HG03442 (cell line): Measurements from ENCODE around the gene REPS1.
A peak's percentile ranks its signal among the peaks of the same experiment; 100 is the strongest.
"Not testable (repeated sequence)": the region's sequence is repeated elsewhere in the genome, so short reads cannot be mapped to it uniquely, and the experiment has no call there.

ENCODE experiments used
- ATAC-seq: cut with Tn5 transposase; IDR thresholded peaks from one replicate; pipeline ENCODE4 v1.9.1; 2021; ENCODE audit warnings: mild to moderate bottlenecking, moderate library complexity; ENCODE audit not compliant: unreplicated experiment

The REPS1 gene

DNA sequence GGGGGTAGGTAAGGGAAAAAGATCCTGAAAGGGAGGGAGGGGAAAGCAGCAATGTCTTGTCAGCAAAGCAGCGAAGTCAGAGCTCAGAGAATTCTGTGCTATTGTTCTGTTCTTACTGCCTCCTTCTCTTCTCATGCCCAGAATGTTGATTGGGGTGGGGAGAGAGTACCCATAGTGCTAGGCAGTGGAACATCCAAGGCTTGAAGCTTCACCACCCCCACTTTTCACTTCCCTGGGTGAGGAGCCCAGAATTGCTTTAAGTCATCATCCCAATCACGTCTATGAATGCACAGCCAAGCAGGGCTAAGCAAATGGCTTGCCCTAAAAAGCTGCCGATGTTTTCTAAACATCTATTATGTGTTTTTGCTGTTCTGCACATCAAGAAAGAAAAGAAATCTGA, 16.5 kb downstream of the REPS1 start:
- no peak for ATAC-seq

DNA sequence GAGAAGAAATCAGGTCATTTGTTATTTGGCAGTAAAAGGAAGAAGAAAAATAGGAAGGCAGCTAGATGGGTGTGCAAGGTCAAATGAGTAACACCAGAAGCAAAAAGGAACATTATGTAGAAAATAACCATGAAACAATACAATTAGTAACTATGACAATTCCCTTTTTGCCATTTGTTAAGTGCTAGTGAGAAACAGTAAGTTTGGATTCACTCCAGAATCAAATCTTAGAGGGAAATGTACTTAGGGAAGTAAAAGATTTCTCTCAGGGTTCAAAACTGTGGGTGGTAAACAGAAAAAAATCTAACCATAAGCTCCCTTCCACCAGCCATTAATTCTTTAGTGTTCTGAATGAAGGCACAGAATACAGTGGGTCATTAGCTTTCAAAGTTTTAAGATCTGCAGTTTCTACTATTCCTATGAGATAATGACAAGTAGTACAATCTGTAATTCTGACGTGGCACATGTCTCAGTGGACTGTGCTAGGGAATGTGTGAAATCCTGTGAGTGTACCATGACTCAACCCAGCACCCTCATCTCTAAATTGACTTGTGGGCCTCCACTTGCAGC, 17.1 kb downstream of the REPS1 start:
- ATAC-seq = peak; percentile 78

DNA sequence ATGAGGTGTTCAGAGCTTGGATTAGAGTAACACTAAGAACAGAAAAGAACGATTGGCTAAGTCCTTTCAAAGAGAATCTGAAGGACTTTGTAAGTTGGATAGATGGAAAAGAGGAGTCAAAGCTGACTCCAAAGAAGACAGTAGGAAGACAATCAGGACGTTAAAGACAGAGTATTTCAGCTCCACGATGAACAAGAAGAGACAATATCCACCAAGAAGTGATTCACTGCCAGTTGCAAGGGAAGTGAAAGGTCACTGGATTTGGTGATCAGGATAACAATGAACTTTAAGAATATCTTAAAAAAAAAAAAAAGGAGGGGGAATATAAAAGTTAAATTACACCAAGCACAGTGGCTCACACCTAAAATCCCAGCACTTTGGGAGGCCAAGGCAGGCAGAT, 17.9 kb downstream of the REPS1 start:
- no peak for ATAC-seq

DNA sequence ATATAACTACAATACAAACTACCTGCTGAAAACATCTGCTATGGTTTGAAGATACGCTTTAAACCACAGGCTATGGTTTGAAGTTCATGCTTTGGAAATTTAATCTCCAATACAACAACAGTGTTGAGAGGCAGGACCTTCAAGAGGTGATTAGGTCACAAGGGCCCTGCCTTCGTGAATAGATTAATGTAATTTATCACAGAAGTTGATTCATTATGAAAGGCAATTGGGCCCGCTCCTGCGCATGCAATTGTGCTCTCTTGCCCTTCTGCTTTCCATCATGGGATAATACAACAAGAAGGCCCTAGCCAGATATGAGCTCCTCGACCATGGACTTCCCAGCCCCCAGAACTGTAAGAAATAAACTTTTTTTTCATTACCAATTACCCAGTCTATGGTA, 21.2 kb downstream of the REPS1 start:
- no peak for ATAC-seq

DNA sequence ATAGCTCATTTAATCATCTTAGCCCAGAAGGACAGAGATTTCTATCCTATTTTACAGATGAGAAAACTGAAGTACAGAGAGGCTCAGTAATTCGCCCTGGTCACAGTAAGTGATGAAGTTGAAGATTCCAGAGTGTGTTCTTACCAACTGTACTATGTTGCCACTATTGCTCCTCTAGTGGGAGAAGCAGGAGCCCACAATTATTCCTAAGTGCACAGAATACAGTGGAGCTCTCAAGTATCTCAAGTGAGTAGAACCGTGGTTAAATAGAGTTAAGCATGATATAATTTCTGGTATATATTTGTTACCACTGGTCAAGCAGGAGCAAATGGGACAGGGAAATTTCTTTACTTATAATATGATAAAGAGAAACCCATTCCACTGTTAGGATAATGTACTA, 22.1 kb downstream of the REPS1 start:
- no peak for ATAC-seq

DNA sequence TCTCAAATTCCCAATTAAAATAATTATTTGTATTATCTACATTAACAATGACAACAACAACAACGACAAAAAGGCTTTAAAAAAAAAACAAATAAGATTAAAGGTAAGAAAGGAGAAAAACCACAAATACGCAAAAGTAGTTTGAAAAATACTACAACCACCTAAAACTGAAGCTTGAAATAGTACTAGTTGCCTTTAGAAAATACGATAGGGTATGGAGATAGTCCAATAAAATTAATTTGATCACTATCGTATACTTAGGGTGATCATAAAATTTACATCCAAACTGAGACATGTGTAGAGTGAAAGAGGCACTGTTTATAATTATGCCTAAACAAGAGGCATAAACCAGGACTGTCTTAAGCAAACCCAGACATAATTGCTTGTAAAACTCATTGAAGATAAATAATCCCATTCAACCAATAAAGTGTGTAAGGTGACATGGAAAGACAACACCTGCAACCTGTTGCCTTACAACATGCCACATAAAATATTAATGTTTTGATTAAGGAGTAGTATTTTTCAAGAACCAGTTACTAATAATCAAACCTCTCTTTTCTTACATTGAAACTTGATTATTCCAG, 22.7 kb downstream of the REPS1 start:
- no peak for ATAC-seq

DNA sequence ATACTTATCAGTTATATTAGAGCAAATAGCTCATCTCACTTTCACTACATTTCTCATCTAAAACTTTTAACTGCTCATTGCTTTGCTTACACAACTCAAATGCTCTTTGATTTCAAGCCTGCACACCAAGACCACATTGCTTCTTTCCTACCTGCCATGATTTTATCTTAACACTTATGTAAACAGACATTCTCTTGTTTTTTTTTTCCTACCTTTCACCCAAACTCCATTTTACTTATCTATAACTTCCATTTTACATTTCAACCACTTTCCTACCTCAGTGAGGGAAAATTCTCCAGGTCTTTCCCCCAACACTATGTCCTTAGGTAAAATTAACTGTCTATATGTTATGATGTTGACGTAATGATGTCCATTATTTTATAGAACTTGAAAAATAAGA, 24.0 kb downstream of the REPS1 start:
- no peak for ATAC-seq

DNA sequence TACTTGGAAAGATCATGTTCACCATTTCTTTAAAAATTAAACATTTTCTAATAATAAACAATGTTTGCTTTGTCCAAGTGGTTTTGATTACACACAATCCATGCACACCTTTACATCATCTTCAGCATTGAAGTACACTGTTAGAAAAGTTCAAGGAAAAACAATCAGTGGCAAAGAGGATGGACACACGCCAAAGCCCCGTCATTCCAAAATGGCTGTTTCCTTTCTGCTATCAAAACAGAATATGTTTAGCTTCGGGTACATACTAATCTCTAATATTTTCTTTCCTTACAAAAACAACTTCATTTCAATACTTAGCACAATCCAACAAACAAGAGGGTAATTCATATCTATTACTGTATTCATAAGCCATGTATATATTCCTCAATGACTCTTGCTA, 24.5 kb downstream of the REPS1 start:
- no peak for ATAC-seq

DNA sequence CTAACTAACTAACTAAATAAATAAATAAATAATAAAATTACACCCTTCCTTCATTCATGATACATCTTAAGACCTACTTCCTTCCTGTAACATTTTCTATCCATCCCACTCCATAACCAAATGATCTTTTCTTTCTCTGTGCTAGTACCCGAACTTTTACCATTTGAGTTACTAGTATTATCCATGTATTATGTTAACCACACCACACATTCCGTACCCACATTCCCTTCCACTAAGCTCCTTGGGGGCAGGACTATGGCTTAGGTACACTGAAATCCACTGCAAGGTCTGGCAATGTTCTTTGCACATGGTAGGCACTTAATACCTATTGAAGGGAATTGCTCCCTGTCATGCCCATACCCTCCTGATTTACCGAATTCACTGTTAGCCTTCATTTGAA, 24.9 kb downstream of the REPS1 start:
- ATAC-seq = no peak

DNA sequence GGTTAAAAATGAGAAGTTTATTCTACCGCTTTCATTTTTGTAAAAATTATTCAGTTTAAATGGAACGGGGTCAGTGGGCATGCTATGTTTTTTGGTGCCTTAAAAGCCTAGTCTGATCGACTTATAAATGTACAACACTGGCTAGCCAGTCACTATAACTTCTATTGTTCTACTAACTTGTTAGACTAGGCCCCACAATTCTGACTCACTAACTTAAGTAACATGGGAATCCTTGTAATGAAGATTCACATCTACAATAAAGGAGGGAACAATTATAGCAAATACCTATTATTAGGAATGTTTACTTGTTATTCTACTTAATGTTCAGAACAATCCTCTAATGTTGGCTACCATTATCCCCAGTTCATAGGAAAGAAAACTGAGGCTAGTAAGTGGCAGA, 28.5 kb downstream of the REPS1 start:
- no peak for ATAC-seq

DNA sequence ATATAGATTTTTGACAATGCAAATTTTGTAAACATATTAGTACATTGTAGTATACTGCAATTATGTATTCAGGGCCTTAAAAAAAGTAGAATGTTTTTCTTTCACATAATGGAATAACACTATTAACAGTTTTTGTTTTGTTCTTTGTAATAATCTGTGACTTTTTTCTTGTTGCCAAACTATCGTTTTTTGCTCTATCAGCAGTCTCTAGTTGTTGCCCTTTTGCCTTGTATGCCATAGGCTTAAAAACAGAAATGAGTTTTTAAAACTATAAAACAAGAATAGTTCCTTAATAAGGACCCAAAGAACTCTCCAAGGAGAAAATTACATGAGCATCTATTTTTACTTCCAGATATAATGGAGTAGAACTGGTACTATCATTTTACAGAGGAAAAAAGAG, 29.5 kb downstream of the REPS1 start:
- ATAC-seq = no peak

DNA sequence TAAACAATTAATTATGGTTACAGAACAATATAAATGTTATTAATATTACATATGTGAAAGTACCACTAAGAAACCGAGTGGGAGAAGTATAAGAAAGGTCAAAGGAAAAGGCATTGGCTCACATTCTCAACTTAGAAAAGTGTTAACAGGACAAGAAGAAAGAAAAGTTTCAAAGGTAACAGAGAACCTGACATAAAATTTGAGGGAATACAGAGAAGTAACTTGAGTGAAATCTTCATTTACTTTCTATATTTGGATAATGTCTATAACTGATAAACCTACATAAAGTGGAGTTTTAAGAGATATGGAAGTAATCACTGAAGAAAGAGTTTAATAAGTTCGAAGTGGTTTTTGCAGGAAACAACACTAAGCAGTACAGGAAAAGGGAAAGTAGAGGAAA, 30.1 kb downstream of the REPS1 start:
- no peak for ATAC-seq

DNA sequence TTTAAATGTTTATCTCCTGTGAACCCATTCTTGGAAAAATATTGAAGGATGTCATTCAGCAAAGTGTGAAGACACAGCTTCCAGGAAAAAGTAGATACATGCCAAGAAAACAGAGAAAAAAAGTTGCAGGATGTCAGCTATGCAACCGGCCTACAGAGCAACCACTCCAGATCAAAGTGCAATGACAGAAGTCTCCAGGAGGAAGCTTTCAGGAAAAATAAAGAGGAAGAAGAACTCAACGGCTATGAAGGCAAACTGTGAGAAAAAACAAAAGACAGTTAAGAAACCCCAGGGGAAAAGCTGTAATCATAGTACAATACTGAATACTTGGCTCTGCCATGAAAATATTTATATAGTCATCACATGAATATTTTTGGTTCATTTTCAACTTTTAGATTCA, 30.6 kb downstream of the REPS1 start:
- ATAC-seq = no peak

DNA sequence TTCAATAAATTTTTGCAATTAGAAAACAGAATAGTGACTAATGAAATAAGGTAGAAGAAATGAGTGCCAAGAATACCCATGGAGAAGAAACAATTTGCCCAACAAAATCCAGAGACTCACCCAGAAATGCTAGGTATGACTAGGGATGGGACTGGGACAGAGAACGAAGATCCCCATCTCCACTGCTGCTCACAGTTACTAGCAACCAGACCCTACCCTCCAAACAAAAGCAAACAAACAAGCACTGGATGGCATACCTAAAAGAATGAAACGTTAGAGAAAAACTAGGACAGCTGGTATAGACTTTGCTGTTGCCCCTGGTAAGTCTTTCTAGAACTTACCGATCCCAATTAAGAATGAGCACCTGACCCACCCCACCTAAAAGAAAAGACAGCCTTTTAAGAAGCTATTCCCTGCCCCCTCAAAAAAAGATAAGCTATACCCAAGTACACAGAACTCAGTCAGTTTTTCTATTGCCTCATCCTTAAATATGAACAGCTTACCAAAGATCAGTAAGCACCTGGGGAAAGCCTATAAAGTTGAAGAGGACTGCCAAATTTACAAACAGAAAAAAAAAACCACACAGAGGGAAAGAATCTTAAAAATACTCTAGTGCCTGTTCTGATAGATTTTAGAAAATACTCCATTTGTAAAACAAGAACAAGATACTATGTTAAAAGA, 31.7 kb downstream of the REPS1 start:
- no peak for ATAC-seq

DNA sequence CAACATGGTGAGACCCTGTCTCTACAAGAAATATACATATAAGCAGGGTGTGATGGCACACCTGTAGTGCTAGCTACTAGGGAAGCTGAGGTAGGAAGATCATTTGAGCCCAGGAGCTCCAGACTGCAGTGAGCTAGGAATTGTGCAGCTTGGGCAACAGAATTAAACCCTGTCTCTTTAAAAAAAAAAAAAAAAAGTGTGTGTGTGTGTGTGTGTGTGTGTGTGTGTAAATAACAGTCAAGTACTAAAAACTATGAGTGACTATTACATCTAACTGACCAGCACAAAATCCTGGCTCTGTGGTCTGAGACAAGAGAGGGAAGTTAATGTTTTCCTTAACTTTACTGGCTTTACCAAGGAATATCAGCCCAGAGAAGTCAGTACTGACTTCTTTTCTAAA, 32.8 kb downstream of the REPS1 start:
- no peak for ATAC-seq

DNA sequence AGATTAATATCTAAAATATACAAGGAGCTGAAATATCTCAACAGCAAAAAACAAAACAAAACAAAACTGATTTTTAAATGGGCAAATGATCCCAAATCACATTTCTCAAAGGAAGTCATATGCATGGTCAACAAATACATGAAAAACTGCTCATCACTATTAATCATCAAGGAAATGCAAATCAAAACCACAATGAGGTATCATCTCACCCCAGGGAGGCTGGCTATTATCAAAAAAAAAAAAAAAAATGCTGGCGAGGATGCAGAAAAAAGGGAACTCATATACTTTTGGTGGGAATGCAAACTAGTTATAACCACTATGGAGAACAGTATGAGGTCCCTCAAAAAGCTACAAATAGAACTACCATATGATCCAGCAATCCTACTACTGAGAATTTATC, 34.6 kb downstream of the REPS1 start:
- no peak for ATAC-seq

DNA sequence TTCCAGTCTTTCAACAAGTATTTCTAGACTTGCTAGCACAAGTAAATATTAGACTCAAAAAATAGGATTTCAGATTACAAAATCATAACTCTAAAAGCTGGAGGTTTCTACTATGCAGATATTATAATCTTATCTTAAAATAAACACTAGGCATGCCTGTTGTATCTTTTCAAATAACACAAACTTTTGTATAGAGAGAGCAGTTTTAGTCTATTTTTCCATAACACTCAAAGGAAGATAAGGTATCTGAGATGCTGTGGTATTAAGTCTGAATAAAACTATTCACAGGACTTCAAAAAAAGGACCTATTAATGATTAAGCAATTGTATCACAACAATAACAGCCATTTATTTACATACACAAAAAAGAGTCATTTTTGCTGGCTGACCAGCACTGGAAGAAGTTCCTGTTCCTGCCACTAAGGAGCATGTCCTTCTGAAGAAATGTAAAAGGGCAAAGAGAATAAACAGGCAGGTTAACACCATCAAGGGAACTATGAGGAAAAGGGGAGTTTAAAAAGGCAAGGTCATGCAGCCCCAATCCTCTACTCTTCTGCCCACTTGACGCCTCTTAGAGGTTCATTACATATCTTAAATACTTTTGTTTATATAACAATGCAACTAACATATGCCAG, 39.4 kb downstream of the REPS1 start:
- no peak for ATAC-seq

DNA sequence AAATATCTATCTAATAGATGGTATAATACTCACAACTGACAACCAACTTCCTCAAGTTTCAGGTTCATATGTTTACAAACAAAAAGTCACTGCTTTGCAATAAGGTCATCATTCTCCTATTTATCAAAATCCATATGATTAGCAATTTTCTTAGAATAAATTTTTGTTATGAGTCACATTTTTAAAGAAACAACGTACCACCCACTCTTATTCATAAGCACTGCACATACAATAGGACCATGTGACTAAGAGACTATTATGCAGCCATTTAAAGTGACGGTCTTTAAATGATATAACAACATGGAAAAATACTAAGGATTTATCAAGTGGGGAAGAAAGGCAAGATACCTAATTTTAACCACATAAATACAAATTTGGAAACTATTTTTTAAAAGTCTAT, 40.0 kb downstream of the REPS1 start:
- ATAC-seq = no peak

DNA sequence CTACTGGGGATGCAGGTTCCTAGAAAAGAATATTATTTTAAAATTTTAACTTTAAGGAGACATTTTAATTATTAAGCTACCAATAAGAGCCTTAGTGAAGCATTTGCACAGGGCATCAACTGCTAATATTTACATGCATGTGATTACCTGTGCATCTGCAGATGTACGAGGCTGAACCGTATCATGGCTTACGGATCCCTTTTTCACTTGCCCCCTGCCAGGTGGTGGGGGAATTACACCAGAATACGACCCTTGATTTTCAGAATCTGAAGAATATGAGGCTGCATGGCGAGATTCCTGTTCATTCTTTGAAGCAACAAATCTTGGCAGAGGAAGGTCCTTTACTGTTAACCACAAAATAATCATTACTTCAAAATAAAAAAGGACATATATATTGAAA, 42.7 kb downstream of the REPS1 start:
- ATAC-seq = no peak

DNA sequence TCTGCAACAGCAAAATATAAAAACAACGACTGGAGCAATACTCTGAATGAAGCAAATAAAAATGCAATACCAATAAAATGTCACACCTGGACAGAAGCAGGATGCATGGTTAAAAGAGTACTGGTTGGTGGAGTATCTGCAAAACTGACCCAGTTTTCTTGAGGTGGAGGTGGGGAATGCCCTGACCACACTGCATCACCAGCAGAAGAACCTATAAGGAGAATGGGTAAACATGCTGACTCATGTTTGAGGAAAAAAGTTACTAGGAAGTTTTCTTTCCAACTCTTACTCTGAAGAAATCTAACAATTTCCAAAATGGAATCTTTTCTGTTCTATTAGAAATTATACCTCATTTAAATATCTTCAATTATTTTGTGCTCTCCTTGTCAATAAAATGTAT, 43.6 kb downstream of the REPS1 start:
- peak; percentile 73 for ATAC-seq

DNA sequence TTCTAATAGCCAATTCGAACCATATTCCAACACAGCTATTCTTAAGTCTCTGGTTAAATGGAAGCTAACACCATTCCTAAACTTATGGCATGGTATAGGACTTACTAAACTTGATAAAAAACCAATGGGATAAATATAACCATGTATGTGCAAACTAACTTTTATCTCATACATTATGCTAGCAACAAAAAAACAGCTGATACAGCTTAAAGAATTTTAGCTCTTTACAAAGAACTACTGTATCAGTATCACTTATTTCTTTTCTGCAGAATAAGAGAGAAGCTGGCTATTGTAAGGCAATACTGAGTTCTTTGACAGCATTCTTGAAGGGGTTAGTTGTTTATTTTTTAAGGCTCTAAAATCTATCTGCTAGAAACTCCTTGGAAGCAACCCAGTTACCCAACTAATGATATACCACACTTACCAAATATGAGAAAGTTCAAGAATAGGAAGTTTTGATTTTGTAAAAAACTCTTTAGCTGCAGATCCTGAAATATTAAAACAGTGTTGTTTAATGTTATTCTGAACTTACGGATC, 44.9 kb downstream of the REPS1 start:
- ATAC-seq = no peak

DNA sequence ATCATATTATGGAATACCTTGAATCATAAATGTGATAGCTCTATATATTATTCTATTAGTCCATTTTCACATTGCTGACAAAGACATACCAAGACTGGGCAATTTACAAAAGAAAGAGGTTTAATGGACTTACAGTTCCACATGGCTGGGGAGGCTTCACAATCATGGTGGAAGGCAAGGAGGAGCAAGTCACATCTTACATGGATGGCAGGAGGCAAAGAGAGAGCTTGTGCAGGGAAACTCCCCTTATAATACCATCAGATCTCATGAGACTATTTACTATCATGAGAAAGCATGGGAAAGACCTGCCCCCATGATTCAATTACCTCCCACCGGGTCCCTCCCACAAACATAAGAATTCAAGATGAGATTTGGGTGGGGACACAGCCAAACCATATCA, 51.2 kb downstream of the REPS1 start:
- not testable (repeated sequence) for ATAC-seq
